Measurements from ENCODE around the gene TOR4A. TPM values are rescaled to one million over a fixed set of nuclear protein-coding genes. Genes with fewer than 3 reads are reported as not detected.

The TOR4A gene
- total RNA-seq, 2 experiments from 2014 or later = 0.67 to 0.80 TPM

GRCh38 chr9:137228968-137229896 lies 48.3 kb upstream of the TOR4A start:
- TF ChIP-seq CTCF (IDR thresholded peaks at IDR 0.05) = no peak
- H3K27ac Mint-ChIP-seq = no peak overlapping the region
- ChIA-PET POLR2A (interaction anchor here (2.4 kb wide), 1 partner anchor 11 kb away, joined by 15 read pairs; the partner anchor contains the start of gene TUBB4B), CTCF (interaction anchor here (1.5 kb wide), 1 partner anchor 107 kb away, joined by 3 read pairs; no protein-coding TSS in a partner anchor)
- H3K9me3 ChIP-seq (ENCODE audit: control insufficient read depth in 1 of 2, insufficient read depth in 1 of 2, low read length in 2 of 2) = peaks cover 0 to 10% of the 10 kb centered on the region in 2 experiments
- H3K4me1 Mint-ChIP-seq (ENCODE audit: low read depth) = peaks cover 5% of the 10 kb centered on the region
- no peak overlapping the region for H3K4me3 Mint-ChIP-seq
- ATAC-seq (ENCODE audit: poor library complexity) (no peak), DNase-seq (no peak)
- no peaks in the 10 kb centered on the region for H3K36me3 Mint-ChIP-seq (ENCODE audit: low read depth)
- no peaks in the 10 kb centered on the region for H3K36me3 ChIP-seq (ENCODE audit: insufficient read depth, low read length)
- H3K4me3 ChIP-seq (ENCODE audit: low read length) = no peak overlapping the region
- intact Hi-C loops (cut with DNase I, micrococcal nuclease) = loop anchor here in 1 of 2 experiments (5.0 kb wide), 1 partner anchor 182 kb away; the partner anchor contains the start of gene NPDC1
- H3K9me3 Mint-ChIP-seq = no peaks in the 10 kb centered on the region
- peaks cover 14% of the 10 kb centered on the region for H3K4me1 ChIP-seq (ENCODE audit: insufficient read depth, low read length)
- H3K27ac ChIP-seq (ENCODE audit: low read depth in 1 of 2, low read length in 2 of 2) = no peak overlapping the region
- H3K27me3 ChIP-seq (ENCODE audit: control insufficient read depth in 1 of 2, insufficient read depth in 2 of 2, low read length in 2 of 2) = peaks cover 3 to 16% of the 10 kb centered on the region in 2 experiments
- peaks cover 5% of the 10 kb centered on the region for H3K27me3 Mint-ChIP-seq

GRCh38 chr9:137229903-137230704 lies 47.4 kb upstream of the TOR4A start:
- no peak overlapping the region for H3K4me3 ChIP-seq (ENCODE audit: low read length)
- peaks cover 9% of the 10 kb centered on the region for H3K27me3 Mint-ChIP-seq
- DNase-seq (no peak), ATAC-seq (ENCODE audit: poor library complexity) (no peak)
- H3K9me3 ChIP-seq (ENCODE audit: control insufficient read depth in 1 of 2, insufficient read depth in 1 of 2, low read length in 2 of 2) = peaks cover 0 to 10% of the 10 kb centered on the region in 2 experiments
- no peaks in the 10 kb centered on the region for H3K36me3 ChIP-seq (ENCODE audit: insufficient read depth, low read length)
- ChIA-PET POLR2A (no interaction called here), CTCF (interaction anchor here (1.5 kb wide), 1 partner anchor 108 kb away, joined by 3 read pairs; no protein-coding TSS in a partner anchor)
- H3K27me3 ChIP-seq (ENCODE audit: control insufficient read depth in 1 of 2, insufficient read depth in 2 of 2, low read length in 2 of 2) = peaks cover 3 to 16% of the 10 kb centered on the region in 2 experiments
- no peak overlapping the region for H3K27ac Mint-ChIP-seq
- H3K4me1 Mint-ChIP-seq (ENCODE audit: low read depth) = peaks cover 5% of the 10 kb centered on the region
- peaks cover 8% of the 10 kb centered on the region for H3K4me1 ChIP-seq (ENCODE audit: insufficient read depth, low read length)
- no peak overlapping the region for H3K4me3 Mint-ChIP-seq
- H3K36me3 Mint-ChIP-seq (ENCODE audit: low read depth) = no peaks in the 10 kb centered on the region
- no peak for TF ChIP-seq CTCF (IDR thresholded peaks at IDR 0.05)
- intact Hi-C loops (cut with DNase I, micrococcal nuclease) = loop anchor here in 1 of 2 experiments (5.0 kb wide), 1 partner anchor 183 kb away; the partner anchor contains the start of gene NPDC1
- no peak overlapping the region for H3K27ac ChIP-seq (ENCODE audit: low read depth in 1 of 2, low read length in 2 of 2)
- H3K9me3 Mint-ChIP-seq = no peaks in the 10 kb centered on the region

- Mint-ChIP-seq H3K4me3 (no peak within 1 kb of the TSS), H3K9me3 (no peaks in the 10 kb centered on the region), H3K36me3 (ENCODE audit: low read depth) (no peaks in the 10 kb centered on the region), H3K27ac (no peak within 1 kb of the TSS), H3K4me1 (ENCODE audit: low read depth) (peaks cover 5% of the 10 kb centered on the region), H3K27me3 (peaks cover 11% of the 10 kb centered on the region)
- peaks cover 3 to 16% of the 10 kb centered on the region in 2 experiments for H3K27me3 ChIP-seq (ENCODE audit: control insufficient read depth in 1 of 2, insufficient read depth in 2 of 2, low read length in 2 of 2)
- ChIA-PET POLR2A (no interaction called here), CTCF (no interaction called here)
- TF ChIP-seq CTCF (IDR thresholded peaks at IDR 0.05) = no peak
- H3K9me3 ChIP-seq (ENCODE audit: control insufficient read depth in 1 of 2, insufficient read depth in 1 of 2, low read length in 2 of 2) = peaks cover 0 to 10% of the 10 kb centered on the region in 2 experiments
- peaks cover 9% of the 10 kb centered on the region for H3K4me1 ChIP-seq (ENCODE audit: insufficient read depth, low read length)
- no peaks in the 10 kb centered on the region for H3K36me3 ChIP-seq (ENCODE audit: insufficient read depth, low read length)
- intact Hi-C loops (cut with DNase I, micrococcal nuclease) = no loop called here
- ATAC-seq (ENCODE audit: poor library complexity) (no peak), DNase-seq (no peak)
- H3K27ac ChIP-seq (ENCODE audit: low read depth in 1 of 2, low read length in 2 of 2) = no peak within 1 kb of the TSS
- no peak within 1 kb of the TSS for H3K4me3 ChIP-seq (ENCODE audit: low read length)
These were observed 46.7 kb upstream of the TOR4A start, which contains the start of gene SLC34A3 for GRCh38 chr9:137230705-137231371. SLC34A3 (plus strand) TSS chr9:137230901; CDS start chr9:137231703, 802 bp downstream.

Measured in CD4-positive, alpha-beta T cell (primary cell).